Measurements from ENCODE around the gene EDNRB.

EDNRB gene

DNA sequence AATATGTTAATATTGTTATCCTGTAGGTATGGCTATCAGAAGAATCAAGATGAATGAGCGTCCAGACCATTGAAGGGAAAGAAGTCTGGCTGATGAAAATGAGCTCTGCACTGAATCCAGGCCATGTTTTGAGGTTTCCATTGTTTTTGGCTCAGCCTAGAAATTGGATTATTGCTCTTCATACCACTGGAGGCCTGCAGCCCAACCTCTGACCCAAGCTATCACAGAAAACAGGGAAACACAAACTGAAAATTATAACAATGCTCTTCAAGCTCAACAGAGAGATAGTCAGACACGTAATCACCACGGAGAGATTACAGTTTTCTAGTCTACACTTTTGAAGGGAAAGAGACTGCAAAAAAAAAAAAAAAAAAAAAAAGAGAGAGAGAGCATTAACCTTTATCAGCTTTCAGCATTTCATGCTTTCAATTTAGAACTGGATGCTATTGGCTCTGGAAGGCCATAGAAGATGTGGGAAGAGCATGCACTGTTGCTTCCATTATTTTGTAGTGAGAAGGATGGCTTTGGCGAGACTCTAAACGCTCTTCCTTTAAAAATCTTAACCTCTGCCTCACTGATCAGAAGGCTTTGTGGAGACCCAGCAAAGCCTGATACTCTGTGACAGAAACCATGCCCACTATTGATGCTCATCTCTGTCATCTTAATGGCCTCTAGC is 10.8 kb downstream of the EDNRB start:
- Histone ChIP-seq H3K27me3 (replicated peaks; ENCODE audit: control insufficient read depth, insufficient read depth, low read length) (no peaks in the 10 kb centered on the region), H3K4me3 (replicated peaks; ENCODE audit: low read depth, low read length) (no peak overlapping the region), H3K36me3 (ENCODE audit: control insufficient read depth, insufficient read depth, low read length) (no peaks in the 10 kb centered on the region)
- TF ChIP-seq, protein P1, sequence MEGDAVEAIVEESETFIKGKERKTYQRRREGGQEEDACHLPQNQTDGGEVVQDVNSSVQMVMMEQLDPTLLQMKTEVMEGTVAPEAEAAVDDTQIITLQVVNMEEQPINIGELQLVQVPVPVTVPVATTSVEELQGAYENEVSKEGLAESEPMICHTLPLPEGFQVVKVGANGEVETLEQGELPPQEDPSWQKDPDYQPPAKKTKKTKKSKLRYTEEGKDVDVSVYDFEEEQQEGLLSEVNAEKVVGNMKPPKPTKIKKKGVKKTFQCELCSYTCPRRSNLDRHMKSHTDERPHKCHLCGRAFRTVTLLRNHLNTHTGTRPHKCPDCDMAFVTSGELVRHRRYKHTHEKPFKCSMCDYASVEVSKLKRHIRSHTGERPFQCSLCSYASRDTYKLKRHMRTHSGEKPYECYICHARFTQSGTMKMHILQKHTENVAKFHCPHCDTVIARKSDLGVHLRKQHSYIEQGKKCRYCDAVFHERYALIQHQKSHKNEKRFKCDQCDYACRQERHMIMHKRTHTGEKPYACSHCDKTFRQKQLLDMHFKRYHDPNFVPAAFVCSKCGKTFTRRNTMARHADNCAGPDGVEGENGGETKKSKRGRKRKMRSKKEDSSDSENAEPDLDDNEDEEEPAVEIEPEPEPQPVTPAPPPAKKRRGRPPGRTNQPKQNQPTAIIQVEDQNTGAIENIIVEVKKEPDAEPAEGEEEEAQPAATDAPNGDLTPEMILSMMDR (IDR thresholded peaks at IDR 0.05; ENCODE audit: insufficient read depth, low read length, poor library complexity, severe bottlenecking): no peak
- no peak for DNase-seq (ENCODE audit: extremely low read depth, insufficient read length)

DNA sequence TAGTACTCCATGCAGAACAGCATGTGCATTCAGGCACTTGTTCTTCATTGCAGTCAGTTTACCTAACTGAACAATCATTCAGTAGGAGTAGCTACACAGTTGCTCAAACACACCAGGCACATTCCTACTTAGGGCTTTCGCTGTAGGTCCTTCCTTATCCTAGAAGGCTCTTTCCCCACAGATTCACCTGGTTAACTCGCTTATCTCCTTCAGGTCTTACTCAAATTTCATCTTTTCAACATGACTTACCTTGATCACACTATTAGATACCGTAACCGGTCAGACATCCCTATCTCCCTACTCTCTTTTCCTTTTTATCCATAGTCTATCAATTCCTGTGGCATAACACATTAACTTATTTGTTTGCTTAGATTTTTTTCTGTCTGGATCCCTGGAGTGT is 14.6 kb downstream of the EDNRB start:
- H3K36me3 ChIP-seq (ENCODE audit: control insufficient read depth, insufficient read depth, low read length): no peaks in the 10 kb centered on the region
- no peak overlapping the region for H3K4me3 ChIP-seq (replicated peaks; ENCODE audit: low read depth, low read length)
- no peaks in the 10 kb centered on the region for H3K27me3 ChIP-seq (replicated peaks; ENCODE audit: control insufficient read depth, insufficient read depth, low read length)
- DNase-seq (ENCODE audit: extremely low read depth, insufficient read length): no peak
- TF ChIP-seq, protein P1 (IDR thresholded peaks at IDR 0.05; ENCODE audit: insufficient read depth, low read length, poor library complexity, severe bottlenecking): no peak

DNA sequence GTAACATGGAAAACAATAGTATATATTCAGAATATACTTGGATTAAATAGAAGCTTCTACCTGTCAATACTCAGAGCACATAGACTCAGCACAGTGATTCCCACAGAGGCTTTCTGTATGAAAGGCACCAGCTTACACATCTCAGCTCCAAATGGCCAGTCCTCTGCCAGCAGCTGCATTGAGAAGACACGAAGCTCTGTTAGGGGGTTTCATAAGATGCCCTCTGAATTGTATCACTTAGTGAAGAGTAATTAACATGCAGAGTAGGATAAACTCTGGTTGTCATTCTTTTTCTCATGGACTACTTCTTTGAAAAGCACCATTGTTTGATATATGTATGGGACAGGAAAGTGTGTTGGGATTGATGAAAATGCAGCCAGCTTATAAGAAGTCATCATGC is 15.2 kb downstream of the EDNRB start:
- Histone ChIP-seq H3K36me3 (ENCODE audit: control insufficient read depth, insufficient read depth, low read length) (no peaks in the 10 kb centered on the region), H3K27me3 (replicated peaks; ENCODE audit: control insufficient read depth, insufficient read depth, low read length) (no peaks in the 10 kb centered on the region), H3K4me3 (replicated peaks; ENCODE audit: low read depth, low read length) (no peak overlapping the region)
- DNase-seq (ENCODE audit: extremely low read depth, insufficient read length): no peak
- TF ChIP-seq, protein P1 (IDR thresholded peaks at IDR 0.05; ENCODE audit: insufficient read depth, low read length, poor library complexity, severe bottlenecking): no peak

DNA sequence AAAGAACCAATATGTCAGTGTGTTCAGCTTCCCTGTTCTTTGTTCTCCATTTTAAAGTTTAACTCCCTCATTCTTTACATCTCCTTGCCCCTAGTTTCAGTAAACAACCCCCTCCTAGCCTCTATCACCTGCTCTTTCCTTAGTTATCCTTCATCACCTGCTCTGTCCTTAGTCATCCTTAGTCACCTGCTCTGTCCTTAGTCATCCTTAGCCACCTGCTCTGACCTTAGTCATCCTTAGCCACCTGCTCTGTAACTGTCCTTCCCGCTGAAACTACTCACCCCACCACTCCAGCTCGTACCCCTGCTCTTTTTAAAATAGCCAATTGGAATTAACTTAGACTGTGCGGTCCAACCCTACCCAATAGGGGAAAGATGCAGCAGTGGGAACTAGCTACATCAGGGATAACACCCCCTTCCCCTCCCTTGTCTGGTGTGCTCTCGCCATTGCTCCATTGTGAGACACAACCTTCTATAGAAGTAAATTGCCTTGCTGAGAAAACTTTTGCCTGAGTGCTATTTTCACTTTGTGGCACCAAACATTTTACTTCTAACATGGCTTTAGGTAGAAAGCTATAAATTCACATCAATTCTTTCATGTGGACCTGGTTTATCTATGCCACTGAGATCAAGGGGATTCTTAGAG is 16.2 kb downstream of the EDNRB start:
- H3K27me3 ChIP-seq (replicated peaks; ENCODE audit: control insufficient read depth, insufficient read depth, low read length): no peaks in the 10 kb centered on the region
- no peak overlapping the region for H3K4me3 ChIP-seq (replicated peaks; ENCODE audit: low read depth, low read length)
- DNase-seq (ENCODE audit: extremely low read depth, insufficient read length): no peak
- no peaks in the 10 kb centered on the region for H3K36me3 ChIP-seq (ENCODE audit: control insufficient read depth, insufficient read depth, low read length)
- TF ChIP-seq, protein P1 (IDR thresholded peaks at IDR 0.05; ENCODE audit: insufficient read depth, low read length, poor library complexity, severe bottlenecking): no peak

DNA sequence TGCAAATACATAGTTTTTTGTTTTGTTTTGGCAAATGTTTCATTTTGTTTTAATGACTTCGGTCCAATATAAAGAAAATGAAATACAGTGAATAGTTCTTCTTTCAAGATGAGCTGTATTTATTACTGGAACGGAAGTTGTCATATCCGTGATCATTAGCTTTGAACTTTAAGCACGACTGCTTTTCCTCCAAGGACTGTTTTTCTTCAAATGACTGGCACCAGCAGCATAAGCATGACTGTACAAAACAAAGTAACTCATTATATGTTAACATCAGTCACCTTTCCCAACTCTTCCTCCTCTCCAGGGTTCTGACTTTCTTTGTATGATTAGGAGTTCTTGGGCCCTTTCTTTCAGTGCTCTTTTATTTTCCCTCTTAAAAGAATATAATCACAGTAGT is 20.5 kb downstream of the EDNRB start:
- H3K36me3 ChIP-seq (ENCODE audit: control insufficient read depth, insufficient read depth, low read length): no peaks in the 10 kb centered on the region

More for the DNA sequence above, 20.5 kb downstream of the EDNRB start:
- peak overlapping the region; percentile 25; the same call in 1 of the 2 replicates for H3K4me3 ChIP-seq (replicated peaks; ENCODE audit: low read depth, low read length)
- DNase-seq (ENCODE audit: extremely low read depth, insufficient read length): peak; percentile 32
- no peaks in the 10 kb centered on the region for H3K27me3 ChIP-seq (replicated peaks; ENCODE audit: control insufficient read depth, insufficient read depth, low read length)
- TF ChIP-seq, protein P1 (IDR thresholded peaks at IDR 0.05; ENCODE audit: insufficient read depth, low read length, poor library complexity, severe bottlenecking): no peak

All from GM06990 (cell line).